ENCODE data around the gene CHRNA1. TPM values are rescaled to one million over a fixed set of nuclear protein-coding genes. Genes with fewer than 3 reads are reported as not detected.

The CHRNA1 gene
- not detected in 5 replicates for total RNA-seq (2022; extraction: Qiagen RNA extraction)

DNA sequence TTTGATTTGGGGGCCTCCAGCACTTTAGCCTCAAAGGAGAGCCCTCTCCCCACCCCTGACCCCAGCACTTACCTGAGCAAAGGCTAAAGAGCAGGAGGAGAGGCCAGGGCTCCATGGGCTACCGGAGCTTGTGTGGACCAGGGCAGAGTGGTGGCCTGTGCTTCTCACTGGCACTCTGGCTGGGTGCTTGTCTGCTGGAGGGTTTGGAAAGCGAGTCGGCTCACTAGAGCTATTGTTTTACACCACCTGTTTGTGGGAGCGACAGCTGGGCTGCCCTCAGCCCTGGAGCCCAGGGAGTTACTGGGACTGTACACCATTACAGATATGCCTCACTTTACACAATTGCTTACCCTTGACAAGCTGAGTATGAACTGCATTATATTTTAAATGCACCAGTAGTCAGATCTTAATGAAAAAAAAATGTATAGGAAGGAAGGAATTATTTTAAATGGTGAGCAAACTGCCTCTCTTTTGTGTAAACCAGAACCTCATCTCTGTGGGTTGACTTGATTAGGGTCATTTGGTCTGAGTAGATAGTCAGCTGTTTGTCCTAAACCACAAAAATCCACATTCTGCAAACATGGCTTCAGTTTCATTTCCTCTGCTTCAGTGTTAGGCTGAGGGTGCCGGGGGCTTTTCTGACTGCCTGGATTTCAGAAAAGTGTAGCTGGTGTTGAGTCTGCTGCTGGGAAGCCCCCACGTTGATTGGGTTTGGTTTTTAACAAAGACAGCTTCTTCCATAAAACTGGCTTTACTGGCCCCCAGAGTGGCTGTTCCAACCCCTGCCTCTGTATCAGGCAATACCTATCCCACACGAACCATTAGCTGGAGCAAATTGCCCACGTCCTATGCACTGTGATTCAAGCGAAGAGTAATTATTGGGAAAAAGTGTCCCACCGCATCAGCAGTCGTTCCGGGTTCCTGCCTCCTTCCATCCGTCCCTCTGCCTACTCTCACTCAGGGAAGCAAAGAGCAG, at the start of gene CHRNA1:
CHRNA1 (minus strand) TSS at position 193 of the 976 bp plus-strand sequence; CDS start at position 115, 78 bp downstream.

Other genes with a start within 250 kb of the CHRNA1 start
- 16.9 to 26.7 TPM (median 22.5 TPM) in 5 replicates for gene WIPF1, start 166.7 kb downstream of the CHRNA1 start, total RNA-seq (2022; extraction: Qiagen RNA extraction)
- gene CHN1, start 240.9 kb upstream of the CHRNA1 start, total RNA-seq (2022; extraction: Qiagen RNA extraction): 16.3 to 21.7 TPM (median 19.4 TPM) in 5 replicates

All from A549 treated with CORT108297 at 1 μM for 4 hours (cell line).